GM19043 (cell line): ENCODE data around the gene TRIP11.
"Not testable (repeated sequence)": the region's sequence is repeated elsewhere in the genome, so short reads cannot be mapped to it uniquely, and the experiment has no call there.

Experiments
- ATAC-seq: cut with Tn5 transposase; IDR thresholded peaks from one replicate; pipeline ENCODE4 v1.9.1; 2021; ENCODE audit warnings: low read depth; ENCODE audit not compliant: unreplicated experiment

TRIP11 gene

GRCh38 chr14:92039719-92040430 lies at the start of gene TRIP11:
TRIP11 (minus strand) TSS chr14:92040059; CDS start chr14:92039685, 374 bp downstream.
- ATAC-seq: peak; percentile 94

- ATAC-seq: no peak
Observed at GRCh38 chr14:92088494-92088893, 48.6 kb upstream of the TRIP11 start.

GRCh38 chr14:92074555-92074954 lies 34.7 kb upstream of the TRIP11 start:
- no peak for ATAC-seq

GRCh38 chr14:92058006-92058917 lies 18.4 kb upstream of the TRIP11 start:
- no peak for ATAC-seq

GRCh38 chr14:92049781-92050180 lies 9.9 kb upstream of the TRIP11 start:
- no peak for ATAC-seq

GRCh38 chr14:92049221-92049620 lies 9.4 kb upstream of the TRIP11 start:
- ATAC-seq: not testable (repeated sequence)

- ATAC-seq: not testable (repeated sequence)
Observed at GRCh38 chr14:92045904-92046303, 6.0 kb upstream of the TRIP11 start.

GRCh38 chr14:92041766-92042165 lies 1.9 kb upstream of the TRIP11 start:
- ATAC-seq: not testable (repeated sequence)

- no peak for ATAC-seq
Observed at GRCh38 chr14:92041203-92041602, 1.3 kb upstream of the TRIP11 start.

GRCh38 chr14:92040431-92041051 lies 682 bp upstream of the TRIP11 start:
- no peak for ATAC-seq

- ATAC-seq: peak; percentile 12
Observed at GRCh38 chr14:92039063-92039718, 668 bp downstream of the TRIP11 start.

- ATAC-seq: no peak
Observed at GRCh38 chr14:92037989-92038388, 1.9 kb downstream of the TRIP11 start.

GRCh38 chr14:92035890-92036289 lies 4.0 kb downstream of the TRIP11 start:
- ATAC-seq: no peak

- ATAC-seq: no peak
Observed at GRCh38 chr14:92033906-92034687, 5.8 kb downstream of the TRIP11 start.

GRCh38 chr14:92033433-92033832 lies 6.4 kb downstream of the TRIP11 start:
- ATAC-seq: no peak

GRCh38 chr14:92026548-92027190 lies 13.2 kb downstream of the TRIP11 start:
- ATAC-seq: no peak

GRCh38 chr14:92022036-92022435 lies 17.8 kb downstream of the TRIP11 start:
- no peak for ATAC-seq

GRCh38 chr14:92021523-92021922 lies 18.3 kb downstream of the TRIP11 start:
- no peak for ATAC-seq

- ATAC-seq: no peak
Observed at GRCh38 chr14:92014040-92014439, 25.8 kb downstream of the TRIP11 start.
